Naive thymus-derived CD4-positive, alpha-beta T cell (primary cell): Measurements from ENCODE around the gene NSFL1C. TPM values are rescaled to one million over a fixed set of nuclear protein-coding genes. Genes with fewer than 3 reads are reported as not detected.

Source experiments
- ATAC-seq: fragments of 150-1000 bp; cut with Tn5 transposase; 2 replicates; pipeline ENCODE4 v1.10.0; 2021; ENCODE audit warnings: mild to moderate bottlenecking, moderate library complexity
- CTCF ChIA-PET: fragments of 350-600 bp; sonication (Branson Sonifier 250); formaldehyde crosslinking; loops from one replicate; lab custom pipeline; 2021; ENCODE audit warnings: antibody characterized with exemption; lab: Charles Lee
- POLR2A ChIA-PET: fragments of 350-600 bp; sonication (Branson Sonifier 250); formaldehyde crosslinking; loops from one replicate; lab custom pipeline; 2021; ENCODE audit warnings: antibody characterized with exemption, inconsistent platforms; lab: Charles Lee
- DNase-seq, 9 donors: peaks; one replicate each; pipeline versions ENCODE4 v3.0.0 to v3.0.0-alpha.2; 2020 to 2022; ENCODE audit warnings: mixed read lengths in 1 of 9
- H3K27ac ChIP-seq: one replicate; pipeline ENCODE4 v1.7.0; 2013; ENCODE audit warnings: mild to moderate bottlenecking, low read depth, low read length, moderate library complexity
- H3K27me3 ChIP-seq, 2 donors: one replicate each; pipeline ENCODE4 v1.7.0; 2013; ENCODE audit warnings: low read length in 2 of 2, mild to moderate bottlenecking in 2 of 2, moderate library complexity in 2 of 2; ENCODE audit not compliant: control insufficient read depth in 2 of 2, insufficient read depth in 2 of 2
- H3K36me3 ChIP-seq, 3 experiments: 1 replicate in 2 of 3; 2 replicates in 1 of 3; pipeline ENCODE4 v1.7.0; 2013; ENCODE audit warnings: low read length in 3 of 3, mild to moderate bottlenecking in 3 of 3, moderate library complexity in 1 of 3; ENCODE audit not compliant: insufficient read depth in 3 of 3, control insufficient read depth in 2 of 3
- H3K4me1 ChIP-seq, 2 donors: one replicate each; pipeline ENCODE4 v1.7.0; 2013; ENCODE audit warnings: low read length in 2 of 2, mild to moderate bottlenecking in 2 of 2, moderate library complexity in 1 of 2; ENCODE audit not compliant: control insufficient read depth in 2 of 2, insufficient read depth in 2 of 2
- H3K4me3 ChIP-seq: 2 replicates; pipeline ENCODE4 v1.7.0; 2013; ENCODE audit warnings: mild to moderate bottlenecking, low read length
- H3K9me3 ChIP-seq, 3 experiments: 1 replicate in 2 of 3; 2 replicates in 1 of 3; pipeline ENCODE4 v1.7.0; 2013; ENCODE audit warnings: low read length in 3 of 3; ENCODE audit not compliant: control insufficient read depth in 2 of 3
- H3K27ac Mint-ChIP-seq, 9 donors: one replicate each; pipeline ENCODE4 v1.8.0; 2020 to 2022; ENCODE audit warnings: mixed read lengths in 9 of 9, mild to moderate bottlenecking in 8 of 9, moderate library complexity in 5 of 9, inconsistent platforms in 2 of 9
- H3K27me3 Mint-ChIP-seq, 5 donors: one replicate each; pipeline ENCODE4 v1.8.0; 2021 to 2022; ENCODE audit warnings: mixed read lengths in 5 of 5, mild to moderate bottlenecking in 1 of 5
- H3K36me3 Mint-ChIP-seq, 5 donors: one replicate each; pipeline ENCODE4 v1.8.0; 2020 to 2022; ENCODE audit warnings: mixed read lengths in 5 of 5, mild to moderate bottlenecking in 3 of 5, inconsistent platforms in 1 of 5
- H3K4me1 Mint-ChIP-seq, 7 donors: one replicate each; pipeline ENCODE4 v1.8.0; 2020 to 2022; ENCODE audit warnings: mixed read lengths in 7 of 7, mild to moderate bottlenecking in 3 of 7, inconsistent platforms in 1 of 7
- H3K4me3 Mint-ChIP-seq, 10 donors: one replicate each; pipeline ENCODE4 v1.8.0; 2020 to 2022; ENCODE audit warnings: mild to moderate bottlenecking in 10 of 10, mixed read lengths in 10 of 10, moderate library complexity in 6 of 10, inconsistent platforms in 2 of 10
- H3K9me3 Mint-ChIP-seq, 11 donors: one replicate each; pipeline ENCODE4 v1.8.0; 2020 to 2022; ENCODE audit warnings: mixed read lengths in 11 of 11, mild to moderate bottlenecking in 4 of 11, inconsistent platforms in 1 of 11, moderate library complexity in 1 of 11
- intact Hi-C, 2 donors: fragments of 100-400 bp; cut with micrococcal nuclease; formaldehyde crosslinking; loops; one replicate each; pipeline ENCODE4 v1.15.1; 2023
- polyA plus RNA-seq, 2 donors: library from polyadenylated mRNA; unstranded; fragments of 300-500 nt; fragmentation: Illumina TruSeq; gene quantifications; one replicate each; pipeline ENCODE4 v1.2.3, GENCODE V29; 2021
- total RNA-seq, 6 experiments: library from RNA in 5 of 6; stranded (reverse) in 5 of 6; gene quantifications; 1 replicate in 5 of 6; 2 replicates in 1 of 6; pipeline ENCODE4 v1.2.3 and lab custom pipeline; 2021 to 2026

NSFL1C gene
- total and polyA plus RNA-seq, 7 experiments from 2014 or later = 59.3 to 81.8 (median 65.7) TPM

DNA sequence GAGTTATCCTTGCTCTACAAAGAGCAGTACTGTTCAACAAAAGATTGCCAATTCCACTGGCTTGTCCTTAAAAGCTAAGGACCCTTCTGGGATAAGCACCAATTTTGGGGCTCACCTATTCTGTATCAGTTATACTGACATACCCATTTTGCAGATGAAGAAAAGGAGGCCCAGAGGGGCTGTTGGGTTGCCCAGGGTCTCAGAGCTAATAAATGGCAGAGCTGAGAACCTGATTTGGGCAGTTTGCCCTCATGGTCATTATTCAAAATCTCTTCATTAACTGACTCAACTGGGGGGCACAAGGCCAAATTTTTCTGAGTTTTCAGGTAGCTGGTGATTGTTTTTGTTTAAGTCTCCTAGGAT lies 31.3 kb downstream of the NSFL1C start:
- ChIA-PET POLR2A (interaction anchor here (0.7 to 1.2 kb wide), 3 partner anchors 102 to 123 kb away, joined by 3 read pairs; no protein-coding TSS in a partner anchor), CTCF (interaction anchor here (0.5 to 1.1 kb wide), 6 partner anchors 32 to 218 kb away, joined by 3 to 4 read pairs (median 3); no protein-coding TSS in a partner anchor)
- no peak overlapping the region for H3K27ac ChIP-seq
- Mint-ChIP-seq H3K27me3 (peaks cover 0 to 29% (median 0%) of the 10 kb centered on the region in 5 donors), H3K4me1 (peaks cover 14 to 46% (median 31%) of the 10 kb centered on the region in 7 donors), H3K9me3 (peaks cover 0 to 2% (median 0%) of the 10 kb centered on the region in 11 donors), H3K36me3 (peaks cover 0 to 27% (median 0%) of the 10 kb centered on the region in 5 donors), H3K27ac (peak overlapping the region in 3 of 9 donors; percentile 55 to 78 (median 72)), H3K4me3 (peak overlapping the region in 5 of 10 donors; percentile 7 to 64 (median 38))
- no peaks in the 10 kb centered on the region for H3K9me3 ChIP-seq
- peaks cover 11 to 12% of the 10 kb centered on the region in 2 donors for H3K4me1 ChIP-seq
- no peaks in the 10 kb centered on the region for H3K27me3 ChIP-seq
- DNase-seq = no peak
- intact Hi-C loops = loop anchor here in 1 of 2 donors (1.0 to 2.0 kb wide), 6 partner anchors 31 to 317 kb away; partner anchors contain the start of genes FKBP1A, NSFL1C, PSMF1 and RAD21L1
- H3K36me3 ChIP-seq = peaks cover 0 to 8% (median 0%) of the 10 kb centered on the region in 3 experiments
- no peak for ATAC-seq
- no peak overlapping the region for H3K4me3 ChIP-seq

DNA sequence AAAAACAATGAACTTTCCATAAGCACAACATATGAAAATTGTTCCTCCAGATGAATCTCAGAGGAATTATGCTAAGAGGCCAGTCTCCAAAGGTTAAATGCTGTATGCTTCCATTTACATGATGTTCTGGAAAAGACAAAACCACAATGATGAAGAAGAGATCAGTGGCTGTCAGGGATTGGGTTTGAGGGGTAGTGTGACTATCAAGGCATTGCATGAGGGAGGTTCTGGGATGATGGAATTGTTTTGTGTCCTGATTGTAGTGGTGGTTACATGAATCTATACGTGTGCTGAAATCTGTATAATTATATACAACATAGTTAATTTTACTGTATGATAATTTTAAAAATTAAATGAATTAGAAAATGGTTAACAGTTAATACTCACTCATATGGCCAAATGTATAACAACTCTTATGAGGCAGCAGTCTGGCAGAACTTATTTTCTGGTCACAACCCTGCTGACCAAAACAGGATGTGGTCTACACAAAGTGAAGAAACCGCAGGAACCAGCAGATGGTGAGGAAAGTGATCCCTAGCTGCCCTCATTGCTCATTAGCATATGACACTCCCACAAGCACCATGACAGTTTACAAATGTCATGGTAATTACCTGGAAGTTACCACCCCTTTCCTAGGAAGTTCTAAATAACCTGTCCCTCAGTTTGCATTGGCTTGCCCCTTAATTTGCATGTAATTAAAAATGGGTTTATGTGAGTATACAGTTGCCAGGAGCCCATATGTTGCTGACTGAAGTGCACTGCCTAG lies 31.9 kb downstream of the NSFL1C start:
- DNase-seq (peak in 8 of 9 donors; percentile 32 to 72 (median 58)), ATAC-seq (peak; percentile 90)
- Histone ChIP-seq H3K4me3 (no peak overlapping the region), H3K9me3 (no peaks in the 10 kb centered on the region), H3K4me1 (peaks cover 11 to 12% of the 10 kb centered on the region in 2 donors), H3K36me3 (peaks cover 0 to 3% (median 0%) of the 10 kb centered on the region in 3 experiments), H3K27me3 (no peaks in the 10 kb centered on the region), H3K27ac (no peak overlapping the region)
- ChIA-PET POLR2A (interaction anchor here (1.2 kb wide), 1 partner anchor 122 kb away, joined by 3 read pairs; no protein-coding TSS in a partner anchor), CTCF (interaction anchor here (0.6 to 1.1 kb wide), 6 partner anchors 31 to 143 kb away, joined by 3 to 4 read pairs (median 3); no protein-coding TSS in a partner anchor)
- peaks cover 11 to 44% (median 28%) of the 10 kb centered on the region in 7 donors for H3K4me1 Mint-ChIP-seq
- peaks cover 0 to 2% (median 0%) of the 10 kb centered on the region in 11 donors for H3K9me3 Mint-ChIP-seq
- H3K36me3 Mint-ChIP-seq = peaks cover 0 to 25% (median 0%) of the 10 kb centered on the region in 5 donors
- peaks cover 0 to 29% (median 0%) of the 10 kb centered on the region in 5 donors for H3K27me3 Mint-ChIP-seq
- intact Hi-C loops = loop anchor here in 1 of 2 donors (1.0 to 2.0 kb wide), 6 partner anchors 32 to 316 kb away; partner anchors contain the start of genes FKBP1A, NSFL1C, PSMF1 and RAD21L1
- peak overlapping the region in 5 of 9 donors; percentile 45 to 78 (median 55) for H3K27ac Mint-ChIP-seq
- H3K4me3 Mint-ChIP-seq = peak overlapping the region in 8 of 10 donors; percentile 7 to 64 (median 40)

DNA sequence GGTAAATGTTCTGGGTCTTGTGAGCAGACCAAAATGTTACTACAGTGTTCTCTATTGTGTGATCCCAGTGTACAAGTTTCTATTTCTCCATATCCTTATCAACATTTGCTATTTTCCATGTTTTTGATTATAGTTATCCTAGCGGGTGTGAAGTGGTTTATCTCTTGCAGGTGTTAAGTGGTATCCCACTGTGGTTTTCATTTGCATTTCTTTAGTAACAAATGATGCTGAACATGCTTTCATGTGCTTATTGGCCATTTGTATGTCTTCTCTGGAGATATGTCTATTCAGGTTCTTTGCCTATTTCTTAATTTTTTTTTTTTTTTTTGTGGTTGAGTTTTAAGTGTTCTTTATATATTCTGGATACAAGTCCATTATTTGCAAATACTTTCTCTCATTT lies 35.5 kb downstream of the NSFL1C start:
- POLR2A ChIA-PET = no interaction called here
- Histone ChIP-seq H3K27me3 (no peaks in the 10 kb centered on the region), H3K36me3 (no peaks in the 10 kb centered on the region), H3K4me3 (no peak overlapping the region), H3K27ac (no peak overlapping the region), H3K9me3 (no peaks in the 10 kb centered on the region), H3K4me1 (peaks cover 11 to 12% of the 10 kb centered on the region in 2 donors)
- intact Hi-C loops = no loop called here
- H3K4me3 Mint-ChIP-seq = no peak overlapping the region
- H3K36me3 Mint-ChIP-seq = peaks cover 0 to 25% (median 0%) of the 10 kb centered on the region in 5 donors
- CTCF ChIA-PET = no interaction called here
- DNase-seq (no peak), ATAC-seq (no peak)
- peaks cover 0 to 2% (median 0%) of the 10 kb centered on the region in 11 donors for H3K9me3 Mint-ChIP-seq
- H3K4me1 Mint-ChIP-seq = peaks cover 11 to 51% (median 24%) of the 10 kb centered on the region in 7 donors
- no peak overlapping the region for H3K27ac Mint-ChIP-seq
- peaks cover 0 to 24% (median 0%) of the 10 kb centered on the region in 5 donors for H3K27me3 Mint-ChIP-seq

DNA sequence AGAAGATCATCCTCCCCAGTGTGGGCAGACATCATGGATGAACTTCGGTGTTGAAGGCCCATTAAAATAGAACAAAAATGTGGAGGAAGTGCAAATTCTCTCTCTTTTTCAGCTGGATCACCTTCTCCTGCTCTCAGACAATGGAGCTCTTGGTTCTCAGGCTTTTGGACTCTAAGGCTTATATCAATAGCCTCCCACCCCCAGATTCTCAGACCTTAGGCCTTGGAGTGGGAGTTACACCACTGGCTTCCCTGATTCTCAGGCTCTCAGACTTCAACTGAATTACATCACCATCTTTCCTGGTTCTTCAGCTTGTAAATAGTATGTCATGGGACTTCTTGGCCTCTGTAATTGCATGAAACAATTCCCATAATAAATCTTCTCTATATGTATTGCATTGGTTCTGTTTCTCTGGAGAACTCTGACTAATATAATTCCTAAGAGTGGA lies 36.6 kb downstream of the NSFL1C start:
- Histone ChIP-seq H3K9me3 (no peaks in the 10 kb centered on the region), H3K4me1 (peaks cover 7 to 8% of the 10 kb centered on the region in 2 donors), H3K27ac (no peak overlapping the region), H3K27me3 (peaks cover 0 to 3% of the 10 kb centered on the region in 2 donors), H3K4me3 (no peak overlapping the region), H3K36me3 (no peaks in the 10 kb centered on the region)
- Mint-ChIP-seq H3K27ac (no peak overlapping the region), H3K36me3 (peaks cover 0 to 23% (median 0%) of the 10 kb centered on the region in 5 donors), H3K4me3 (no peak overlapping the region), H3K27me3 (peaks cover 0 to 24% (median 0%) of the 10 kb centered on the region in 5 donors), H3K4me1 (peaks cover 7 to 47% (median 16%) of the 10 kb centered on the region in 7 donors), H3K9me3 (peaks cover 0 to 2% (median 0%) of the 10 kb centered on the region in 11 donors)
- ATAC-seq (no peak), DNase-seq (no peak)
- intact Hi-C loops = no loop called here
- CTCF ChIA-PET = interaction anchor here (0.8 kb wide), 1 partner anchor 16 kb away, joined by 3 read pairs; no protein-coding TSS in a partner anchor
- POLR2A ChIA-PET = no interaction called here

GRCh38 chr20:1429143-1429728 lies 37.4 kb downstream of the NSFL1C start:
- peaks cover 3 to 39% (median 8%) of the 10 kb centered on the region in 7 donors for H3K4me1 Mint-ChIP-seq
- peaks cover 0 to 20% (median 0%) of the 10 kb centered on the region in 5 donors for H3K27me3 Mint-ChIP-seq
- DNase-seq (no peak), ATAC-seq (no peak)
- H3K9me3 Mint-ChIP-seq = peaks cover 0 to 1% (median 0%) of the 10 kb centered on the region in 11 donors
- peaks cover 0 to 19% (median 0%) of the 10 kb centered on the region in 5 donors for H3K36me3 Mint-ChIP-seq
- Histone ChIP-seq H3K27ac (no peak overlapping the region), H3K27me3 (peaks cover 0 to 4% of the 10 kb centered on the region in 2 donors), H3K9me3 (no peaks in the 10 kb centered on the region), H3K36me3 (no peaks in the 10 kb centered on the region), H3K4me3 (no peak overlapping the region), H3K4me1 (peaks cover under 1% of the 10 kb centered on the region in 2 donors)
- POLR2A ChIA-PET = no interaction called here
- no peak overlapping the region for H3K27ac Mint-ChIP-seq
- CTCF ChIA-PET = no interaction called here
- H3K4me3 Mint-ChIP-seq = no peak overlapping the region
- intact Hi-C loops = no loop called here

DNA sequence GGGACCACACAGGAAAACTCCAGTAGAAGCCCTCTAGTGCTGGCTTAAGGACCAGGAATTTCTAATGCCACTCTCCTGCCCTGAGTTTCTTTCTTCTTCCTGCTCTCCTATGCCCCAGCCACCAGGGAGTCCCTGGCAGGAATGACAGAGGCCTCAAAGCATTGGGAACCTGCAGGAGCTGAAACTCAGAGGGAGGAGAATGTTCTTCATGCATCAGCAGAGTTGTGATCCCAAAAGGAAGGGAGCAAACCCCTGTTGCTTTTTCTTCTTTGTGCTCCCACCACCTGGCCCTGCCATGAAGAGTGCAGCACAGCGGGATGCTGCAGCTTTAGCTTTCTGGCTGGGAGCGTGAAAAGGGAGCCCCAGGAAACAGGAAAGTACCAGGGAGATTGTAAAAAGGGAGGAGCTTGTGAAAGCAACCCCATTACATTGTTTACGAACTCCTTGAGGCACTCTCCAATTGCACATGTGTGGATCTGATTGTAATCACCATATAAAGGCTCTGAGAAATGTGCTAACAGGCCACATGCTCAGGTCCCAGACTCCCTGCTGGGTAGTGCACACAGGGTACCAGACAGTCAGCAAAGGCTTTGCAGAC lies 39.1 kb downstream of the NSFL1C start:
- no peaks in the 10 kb centered on the region for H3K9me3 ChIP-seq
- DNase-seq (no peak), ATAC-seq (no peak)
- no peaks in the 10 kb centered on the region for H3K36me3 ChIP-seq
- Mint-ChIP-seq H3K27ac (no peak overlapping the region), H3K9me3 (peaks cover 0 to 5% (median 0%) of the 10 kb centered on the region in 11 donors), H3K36me3 (peaks cover 0 to 12% (median 0%) of the 10 kb centered on the region in 5 donors), H3K4me3 (no peak overlapping the region), H3K27me3 (peaks cover 0 to 22% (median 0%) of the 10 kb centered on the region in 5 donors), H3K4me1 (peaks cover 7 to 37% (median 10%) of the 10 kb centered on the region in 7 donors)
- no peaks in the 10 kb centered on the region for H3K4me1 ChIP-seq
- ChIA-PET CTCF (interaction anchor here (1.1 to 1.4 kb wide), 2 partner anchors 9 to 11 kb away, joined by 4 read pairs; no protein-coding TSS in a partner anchor), POLR2A (interaction anchor here (1.2 kb wide), 1 partner anchor 13 kb away, joined by 3 read pairs; no protein-coding TSS in a partner anchor)
- intact Hi-C loops = no loop called here
- H3K27me3 ChIP-seq = peaks cover 0 to 4% of the 10 kb centered on the region in 2 donors
- H3K27ac ChIP-seq = no peak overlapping the region
- no peak overlapping the region for H3K4me3 ChIP-seq
